Transverse colon (tissue), 4 donors: Measurements from ENCODE around the gene ATF3. TPM values are rescaled to one million over a fixed set of nuclear protein-coding genes. Genes with fewer than 3 reads are reported as not detected.

Experiments
- DNase-seq: peaks from one replicate; pipeline ENCODE4 v3.0.0-alpha.2; 2019
- H3K27ac ChIP-seq, 4 donors: fragments of 200-600 bp; sonication (generic); 2 replicates each; pipeline ENCODE4 v1.5.1; 2016 to 2018; ENCODE audit warnings: inconsistent platforms in 4 of 4
- H3K27me3 ChIP-seq: fragments of 200-600 bp; sonication (generic); 2 replicates; pipeline ENCODE4 v1.5.1; 2017; ENCODE audit warnings: inconsistent platforms
- H3K36me3 ChIP-seq, 4 donors: fragments of 200-600 bp; sonication (generic); 2 replicates each; pipeline ENCODE4 v1.5.1; 2017 to 2019; ENCODE audit warnings: inconsistent platforms in 4 of 4
- H3K4me1 ChIP-seq, 4 donors: fragments of 200-600 bp; sonication (generic); 2 replicates each; pipeline ENCODE4 v1.5.1; 2017 to 2020; ENCODE audit warnings: inconsistent platforms in 4 of 4
- H3K4me3 ChIP-seq, 4 donors: fragments of 200-600 bp; sonication (generic); 1 replicate in 1 of 4; 2 replicates in 3 of 4; pipeline versions ENCODE4 v1.5.1 to v1.6.1; 2017 to 2019; ENCODE audit warnings: inconsistent platforms in 4 of 4
- H3K9me3 ChIP-seq, 2 donors: fragments of 200-600 bp; sonication (generic); 2 replicates each; pipeline ENCODE4 v1.5.1; 2017 to 2019; ENCODE audit warnings: inconsistent platforms in 2 of 2
- EP300 ChIP-seq: sonication (generic); formaldehyde crosslinking; IDR thresholded peaks from one replicate; pipeline ENCODE4 v1.6.1; 2017; ENCODE audit warnings: antibody characterized with exemption, low read depth
- POLR2A ChIP-seq: fragments of 450-650 bp; IDR thresholded peaks from one replicate; pipeline ENCODE4 v1.6.1; 2016; ENCODE audit warnings: antibody characterized with exemption, mild to moderate bottlenecking, moderate library complexity
- POLR2AphosphoS5 ChIP-seq, 3 donors: sonication (generic); formaldehyde crosslinking; IDR thresholded peaks; one replicate each; pipeline ENCODE4 v1.6.1; 2016; ENCODE audit warnings: antibody characterized with exemption in 3 of 3
- WGBS, 2 donors: methylation state at CpG; one replicate each; pipeline ENCODE4 v1.1.5; 2018; ENCODE audit warnings: low coverage in 1 of 2; 5-methylcytosine and 5-hydroxymethylcytosine counted together
- in situ Hi-C, 4 donors: fragments of 200-750 bp; cut with MboI; loops; one replicate each; pipeline versions ENCODE4 v1.15.0 to v1.15.1; 2017; ENCODE audit warnings: low sequenced_read_pairs in 3 of 4, low pct_ligation_motif_present in 1 of 4, low pct_unique_long_range_greater_than_20kb in 1 of 4
- intact Hi-C: fragments of 100-400 bp; cut with DNase I; formaldehyde crosslinking; loops from one replicate; pipeline ENCODE4 v1.15.1; 2023; ENCODE audit warnings: low total_unique reads
- total RNA-seq, 4 donors: library from RNA; depleted of rRNA; stranded (reverse); fragments of >200 nt; gene quantifications; one replicate each; pipeline ENCODE4 v1.1.0, GENCODE V29; 2016
- TF ChIP-seq, protein P1 (sequence below), 5 experiments: fragments of 200-600 bp in 3 of 5; fragments of 450-650 bp in 2 of 5; sonication (generic) in 3 of 5; IDR thresholded peaks; 1 replicate in 2 of 5; 2 replicates in 3 of 5; pipeline ENCODE4 v1.5.1; 2016 to 2017; ENCODE audit warnings: antibody characterized with exemption in 5 of 5, inconsistent platforms in 3 of 5, mild to moderate bottlenecking in 2 of 5, moderate library complexity in 1 of 5

Gene ATF3
- total RNA-seq, 4 donors from 2014 or later = 7.8 to 84.8 (median 46.1) TPM

DNA sequence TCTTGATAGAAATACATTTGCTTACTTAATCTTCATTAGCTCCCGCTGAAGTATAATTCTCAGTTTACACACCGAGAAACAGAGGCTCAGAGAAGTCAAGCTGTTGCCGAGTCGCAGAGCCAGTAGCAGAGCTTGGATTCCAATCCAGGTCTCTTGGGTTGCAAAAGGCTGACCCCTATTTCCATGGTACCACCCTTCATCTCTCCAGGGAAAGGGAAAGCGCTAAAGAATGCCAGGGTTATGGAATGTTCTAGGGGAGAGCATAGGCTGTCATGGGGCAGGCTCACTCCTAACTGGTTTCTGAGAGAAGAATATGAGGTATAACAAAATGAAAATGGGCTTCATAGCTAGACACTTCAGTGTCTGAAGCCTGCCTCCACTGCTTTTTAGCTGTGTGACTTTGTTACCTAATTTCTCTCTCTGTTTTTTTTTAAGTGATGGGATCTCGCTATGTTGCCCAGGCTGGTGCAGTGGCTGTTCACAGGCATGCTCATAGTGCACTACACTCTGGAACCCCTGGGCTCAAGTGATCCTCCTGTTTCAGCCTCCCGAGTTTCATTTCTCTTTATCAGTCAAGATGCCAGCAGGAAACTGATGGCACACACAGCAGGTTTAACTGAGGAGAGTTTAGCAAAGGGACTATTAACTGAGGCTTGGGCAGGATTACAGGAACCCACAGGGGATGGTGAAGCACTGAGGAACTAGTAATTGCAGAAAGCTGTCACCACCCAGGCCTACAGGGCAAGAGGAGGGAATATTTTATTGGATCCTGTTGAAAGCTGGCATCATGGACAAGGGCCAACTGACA lies 25.5 kb upstream of the ATF3 start:
- 81 to 90% methylated on average over 7 of the region's 7 CpGs for WGBS, 2 donors
- Histone ChIP-seq H3K27me3 (peaks cover 24% of the 10 kb centered on the region), H3K36me3 (no peaks in the 10 kb centered on the region), H3K4me1 (no peaks in the 10 kb centered on the region), H3K27ac (no peak overlapping the region), H3K9me3 (no peaks in the 10 kb centered on the region), H3K4me3 (no peak overlapping the region)
- intact Hi-C loops = no loop called here
- in situ Hi-C loops = no loop called here
- TF ChIP-seq POLR2A (no peak), EP300 (no peak)
- TF ChIP-seq, protein P1, sequence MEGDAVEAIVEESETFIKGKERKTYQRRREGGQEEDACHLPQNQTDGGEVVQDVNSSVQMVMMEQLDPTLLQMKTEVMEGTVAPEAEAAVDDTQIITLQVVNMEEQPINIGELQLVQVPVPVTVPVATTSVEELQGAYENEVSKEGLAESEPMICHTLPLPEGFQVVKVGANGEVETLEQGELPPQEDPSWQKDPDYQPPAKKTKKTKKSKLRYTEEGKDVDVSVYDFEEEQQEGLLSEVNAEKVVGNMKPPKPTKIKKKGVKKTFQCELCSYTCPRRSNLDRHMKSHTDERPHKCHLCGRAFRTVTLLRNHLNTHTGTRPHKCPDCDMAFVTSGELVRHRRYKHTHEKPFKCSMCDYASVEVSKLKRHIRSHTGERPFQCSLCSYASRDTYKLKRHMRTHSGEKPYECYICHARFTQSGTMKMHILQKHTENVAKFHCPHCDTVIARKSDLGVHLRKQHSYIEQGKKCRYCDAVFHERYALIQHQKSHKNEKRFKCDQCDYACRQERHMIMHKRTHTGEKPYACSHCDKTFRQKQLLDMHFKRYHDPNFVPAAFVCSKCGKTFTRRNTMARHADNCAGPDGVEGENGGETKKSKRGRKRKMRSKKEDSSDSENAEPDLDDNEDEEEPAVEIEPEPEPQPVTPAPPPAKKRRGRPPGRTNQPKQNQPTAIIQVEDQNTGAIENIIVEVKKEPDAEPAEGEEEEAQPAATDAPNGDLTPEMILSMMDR (IDR thresholded peaks at IDR 0.05) = no peak
- no peak for DNase-seq

DNA sequence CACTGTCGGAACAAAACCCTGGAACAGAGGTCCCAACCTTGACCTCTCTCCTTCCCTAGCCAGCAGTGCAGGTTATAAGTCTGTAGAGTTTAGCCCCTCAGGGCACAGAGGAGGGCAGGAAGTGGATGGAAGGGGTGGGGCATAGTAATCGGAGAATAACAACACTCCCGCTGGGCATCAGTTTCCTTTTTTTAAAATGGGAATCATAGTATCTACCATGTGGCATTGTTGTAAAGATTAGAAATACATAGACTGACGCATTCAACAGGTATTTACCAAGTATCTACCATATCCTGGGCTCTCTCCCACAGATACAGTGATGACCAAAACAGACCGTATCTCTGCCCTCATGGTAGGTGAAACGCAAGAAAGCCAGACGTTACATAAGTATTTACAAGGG lies 24.9 kb upstream of the ATF3 start:
- DNase-seq = no peak
- Histone ChIP-seq H3K9me3 (no peaks in the 10 kb centered on the region), H3K4me3 (no peak overlapping the region), H3K27me3 (peaks cover 28% of the 10 kb centered on the region), H3K36me3 (no peaks in the 10 kb centered on the region), H3K4me1 (no peaks in the 10 kb centered on the region), H3K27ac (no peak overlapping the region)
- intact Hi-C loops (no loop called here), in situ Hi-C loops (no loop called here)
- TF ChIP-seq POLR2A (no peak), EP300 (no peak), POLR2AphosphoS5 (IDR thresholded peaks at IDR 0.05) (no peak)
- TF ChIP-seq, protein P1 (IDR thresholded peaks at IDR 0.05) = no peak
- WGBS, 2 donors = 82 to 83% methylated on average over 4 to 7 of the region's 7 CpGs

GRCh38 chr1:212584092-212584886 lies 24.3 kb upstream of the ATF3 start:
- intact Hi-C loops (no loop called here), in situ Hi-C loops (no loop called here)

DNA sequence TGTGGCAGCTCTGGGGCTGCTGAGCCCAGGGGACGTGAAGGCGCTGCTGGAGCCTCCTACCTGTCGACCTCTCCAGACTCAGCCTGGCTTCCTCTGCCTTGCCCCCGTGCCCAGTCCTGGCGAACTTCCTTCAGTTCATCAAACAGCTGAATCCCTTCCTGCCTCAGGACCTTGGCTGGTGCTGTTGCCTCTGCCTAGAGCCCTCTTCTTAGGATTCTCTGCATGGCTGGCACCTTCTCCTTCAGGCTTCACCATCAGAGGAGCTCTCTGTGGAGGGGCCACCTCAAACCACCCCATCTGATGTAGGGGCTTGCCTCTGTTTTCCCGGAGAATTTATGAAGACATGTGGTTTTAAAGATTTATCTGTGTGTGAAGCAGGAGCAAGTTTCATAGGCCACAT lies 23.4 kb upstream of the ATF3 start:
- no peak for TF ChIP-seq POLR2A
- TF ChIP-seq, protein P1 (IDR thresholded peaks at IDR 0.05) = no peak
- TF ChIP-seq EP300 = no peak
- TF ChIP-seq POLR2AphosphoS5 (IDR thresholded peaks at IDR 0.05) = no peak
- H3K36me3 ChIP-seq = no peaks in the 10 kb centered on the region
- H3K27ac ChIP-seq = no peak overlapping the region
- intact Hi-C loops = no loop called here
- no peak overlapping the region for H3K4me3 ChIP-seq
- in situ Hi-C loops = no loop called here
- peaks cover 37% of the 10 kb centered on the region for H3K27me3 ChIP-seq
- DNase-seq = no peak
- WGBS, 2 donors = 90% methylated on average over 2 to 6 of the region's 6 CpGs
- no peaks in the 10 kb centered on the region for H3K9me3 ChIP-seq
- no peaks in the 10 kb centered on the region for H3K4me1 ChIP-seq

More at GRCh38 chr1:212584092-212584886, 24.3 kb upstream of the ATF3 start:
- 87 to 100% methylated on average over 2 to 5 of the region's 5 CpGs for WGBS, 2 donors
- TF ChIP-seq POLR2AphosphoS5 (IDR thresholded peaks at IDR 0.05) = no peak
- TF ChIP-seq EP300 = no peak
- no peak for TF ChIP-seq POLR2A
- TF ChIP-seq, protein P1 (IDR thresholded peaks at IDR 0.05) = no peak
- no peaks in the 10 kb centered on the region for H3K9me3 ChIP-seq
- peaks cover 35% of the 10 kb centered on the region for H3K27me3 ChIP-seq
- no peak overlapping the region for H3K27ac ChIP-seq
- H3K36me3 ChIP-seq = no peaks in the 10 kb centered on the region
- no peaks in the 10 kb centered on the region for H3K4me1 ChIP-seq
- H3K4me3 ChIP-seq = no peak overlapping the region
- DNase-seq = no peak
